ENCODE results near the gene SGCG.

DNA sequence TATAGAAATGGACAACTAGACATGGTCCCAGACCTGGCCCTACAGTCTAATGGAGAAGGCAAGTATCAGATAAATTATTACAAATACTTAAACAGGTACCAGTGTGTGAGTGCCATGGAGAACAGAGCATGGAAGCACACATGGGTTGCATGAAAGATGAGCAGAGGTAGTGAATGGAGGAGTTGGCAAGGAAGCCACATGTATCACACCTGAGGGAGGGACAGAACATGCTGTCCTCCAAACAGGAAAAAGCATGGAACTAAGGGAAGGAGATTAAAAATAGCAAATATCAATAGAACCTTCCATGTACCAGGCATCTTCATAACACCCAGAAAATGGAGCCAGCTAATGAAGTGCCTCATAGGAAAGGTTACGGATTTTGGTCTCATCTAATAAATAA lies 166.8 kb downstream of the SGCG start:
- no peak for TF ChIP-seq SIN3A (IDR thresholded peaks at IDR 0.05; ENCODE audit: borderline replicate concordance, insufficient read depth, low read length)
- no peak for TF ChIP-seq POLR2AphosphoS5 (IDR thresholded peaks at IDR 0.05; ENCODE audit: low read depth, low read length)
